ENCODE results near the gene POLD3. TPM values are rescaled to one million over a fixed set of nuclear protein-coding genes. Genes with fewer than 3 reads are reported as not detected.

POLD3 gene
- total and polyA plus RNA-seq, 2 donors (not counting 1 experiment from before 2014, with no cell fraction given): 4.6 to 17.6 TPM

DNA sequence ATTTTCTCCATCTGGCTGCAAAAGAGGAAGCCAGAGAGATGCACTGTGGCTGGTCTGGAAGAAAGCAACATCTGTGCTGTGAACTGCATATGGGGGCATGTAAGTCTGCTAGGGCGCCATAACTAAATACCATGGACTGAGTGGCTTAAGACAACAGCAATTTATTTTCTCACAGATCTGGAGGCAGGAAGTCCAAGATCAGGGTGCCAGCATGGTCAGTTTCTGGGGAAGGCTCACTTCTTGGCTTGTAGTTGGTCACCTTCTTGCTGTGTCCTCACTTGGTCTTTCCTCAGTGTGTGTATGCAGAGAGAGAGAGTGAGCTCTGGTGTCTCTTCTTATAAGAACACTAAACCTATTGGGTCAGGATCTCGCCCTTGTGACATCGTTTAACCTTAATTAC is 34.9 kb upstream of the POLD3 start:
- peaks cover 0 to 4% (median 0%) of the 10 kb centered on the region in 4 experiments for H3K27me3 ChIP-seq (replicated peaks in 1 of 4; ENCODE audit: control extremely low read depth in 1 of 4, control insufficient read depth in 3 of 4, insufficient read depth in 4 of 4, low read length in 3 of 4)
- peaks cover 15% of the 10 kb centered on the region for H3K27me3 Mint-ChIP-seq
- no peaks in the 10 kb centered on the region for H3K4me1 ChIP-seq (ENCODE audit: control insufficient read depth in 2 of 2, insufficient read depth in 2 of 2, low read length in 2 of 2)
- no peak overlapping the region for H3K4me2 ChIP-seq (replicated peaks; ENCODE audit: low read depth, low read length, poor library complexity, severe bottlenecking)
- H3K4me3 Mint-ChIP-seq: no peak overlapping the region
- ChIA-PET CTCF (no interaction called here), POLR2A (no interaction called here)
- peaks cover 2 to 14% (median 3%) of the 10 kb centered on the region in 3 donors for H3K9me3 ChIP-seq (ENCODE audit: control extremely low read depth in 1 of 3, control insufficient read depth in 2 of 3, insufficient read depth in 1 of 3, low read length in 2 of 3)
- H3K4me3 ChIP-seq (ENCODE audit: control extremely low read depth in 1 of 5, extremely low read depth in 1 of 5, insufficient read depth in 1 of 5, low read depth in 2 of 5, low read length in 4 of 5): no peak overlapping the region
- 80% methylated on average over 1 of the region's 3 CpGs for WGBS (ENCODE audit: insufficient coverage)
- intact Hi-C loops (cut with micrococcal nuclease): no loop called here
- no peak overlapping the region for H3K27ac Mint-ChIP-seq
- H3K4me1 Mint-ChIP-seq: no peaks in the 10 kb centered on the region
- H3K36me3 ChIP-seq (replicated peaks in 1 of 2; ENCODE audit: control extremely low read depth in 1 of 2, control insufficient read depth in 1 of 2, extremely low read depth in 1 of 2, insufficient read depth in 2 of 2, low read length in 1 of 2): no peaks in the 10 kb centered on the region
- no peak overlapping the region for H3K27ac ChIP-seq (ENCODE audit: low read length in 2 of 2)
- H3K9me3 Mint-ChIP-seq (ENCODE audit: insufficient read depth): peaks cover 8% of the 10 kb centered on the region
- no peak overlapping the region for H3K9ac ChIP-seq (ENCODE audit: low read length)
- ATAC-seq (ENCODE audit: low read depth) (no peak), DNase-seq (no peak)
- no peaks in the 10 kb centered on the region for H4K20me1 ChIP-seq (ENCODE audit: control insufficient read depth, insufficient read depth, low read length, poor library complexity, severe bottlenecking)
- TF ChIP-seq CTCF (IDR thresholded peaks at IDR 0.05): no peak
- no peak for TF ChIP-seq EZH2 (IDR thresholded peaks at IDR 0.05; ENCODE audit: borderline replicate concordance, insufficient read depth, low read depth, low read length, poor library complexity, severe bottlenecking)
- H2AFZ ChIP-seq (ENCODE audit: insufficient read depth, low read depth, low read length, poor library complexity, severe bottlenecking): no peak overlapping the region
- no peaks in the 10 kb centered on the region for H3K79me2 ChIP-seq (ENCODE audit: control insufficient read depth, insufficient read depth, low read length)

- no peak overlapping the region for H3K27ac ChIP-seq (ENCODE audit: low read length in 2 of 2)
- ChIA-PET POLR2A (no interaction called here), CTCF (no interaction called here)
- no peaks in the 10 kb centered on the region for H3K4me1 ChIP-seq (ENCODE audit: control insufficient read depth in 2 of 2, insufficient read depth in 2 of 2, low read length in 2 of 2)
- no peak for DNase-seq
- Mint-ChIP-seq H3K9me3 (ENCODE audit: insufficient read depth) (peaks cover 8% of the 10 kb centered on the region), H3K27ac (no peak overlapping the region), H3K4me1 (no peaks in the 10 kb centered on the region), H3K4me3 (no peak overlapping the region), H3K27me3 (peaks cover 22% of the 10 kb centered on the region)
- no peaks in the 10 kb centered on the region for H3K79me2 ChIP-seq (ENCODE audit: control insufficient read depth, insufficient read depth, low read length)
- H3K9me3 ChIP-seq (ENCODE audit: control extremely low read depth in 1 of 3, control insufficient read depth in 2 of 3, insufficient read depth in 1 of 3, low read length in 2 of 3): peaks cover 2 to 14% (median 3%) of the 10 kb centered on the region in 3 donors
- no peak overlapping the region for H3K4me3 ChIP-seq (ENCODE audit: control extremely low read depth in 1 of 5, extremely low read depth in 1 of 5, insufficient read depth in 1 of 5, low read depth in 2 of 5, low read length in 4 of 5)
- H3K27me3 ChIP-seq (replicated peaks in 1 of 4; ENCODE audit: control extremely low read depth in 1 of 4, control insufficient read depth in 3 of 4, insufficient read depth in 4 of 4, low read length in 3 of 4): peaks cover 0 to 4% (median 0%) of the 10 kb centered on the region in 4 experiments
- H3K9ac ChIP-seq (ENCODE audit: low read length): no peak overlapping the region
- intact Hi-C loops (cut with micrococcal nuclease): no loop called here
- H3K4me2 ChIP-seq (replicated peaks; ENCODE audit: low read depth, low read length, poor library complexity, severe bottlenecking): no peak overlapping the region
- 71% methylated on average over 5 of the region's 7 CpGs for WGBS (ENCODE audit: insufficient coverage)
- no peak for TF ChIP-seq CTCF (IDR thresholded peaks at IDR 0.05)
- TF ChIP-seq EZH2 (IDR thresholded peaks at IDR 0.05; ENCODE audit: borderline replicate concordance, insufficient read depth, low read depth, low read length, poor library complexity, severe bottlenecking): no peak
- no peaks in the 10 kb centered on the region for H4K20me1 ChIP-seq (ENCODE audit: control insufficient read depth, insufficient read depth, low read length, poor library complexity, severe bottlenecking)
- H3K36me3 ChIP-seq (replicated peaks in 1 of 2; ENCODE audit: control extremely low read depth in 1 of 2, control insufficient read depth in 1 of 2, extremely low read depth in 1 of 2, insufficient read depth in 2 of 2, low read length in 1 of 2): no peaks in the 10 kb centered on the region
- no peak overlapping the region for H2AFZ ChIP-seq (ENCODE audit: insufficient read depth, low read depth, low read length, poor library complexity, severe bottlenecking)
- ATAC-seq (ENCODE audit: low read depth): no peak
Observed at GRCh38 chr11:74559110-74559933, 33.1 kb upstream of the POLD3 start.

Measured in B cell (primary cell).